GM12891 (cell line): ENCODE results near the gene NMBR.
"Not testable (repeated sequence)": the region's sequence is repeated elsewhere in the genome, so short reads cannot be mapped to it uniquely, and the experiment has no call there.

Experiments used
- DNase-seq: peaks from one replicate; pipeline ENCODE4 v3.0.0; 2011; ENCODE audit warnings: low spot score; ENCODE audit not compliant: insufficient read length
- FAIRE-seq: peaks from 2 replicates; lab custom pipeline; 2011; peaks lifted over from hg19 to GRCh38; lab: Jason Lieb, UNC
- PAX5 ChIP-seq: IDR thresholded peaks from 2 replicates; pipeline ENCODE4 v1.6.1; 2011; ENCODE audit warnings: low read length, moderate library complexity, mild to moderate bottlenecking; ENCODE audit not compliant: insufficient read depth, severe bottlenecking
- POLR2A ChIP-seq: IDR thresholded peaks from 2 replicates; pipeline ENCODE4 v1.6.1; 2011; ENCODE audit warnings: low read depth, low read length, control low read depth
- POLR2AphosphoS5 ChIP-seq: IDR thresholded peaks from 2 replicates; pipeline ENCODE4 v1.6.1; 2011; ENCODE audit warnings: low read depth, low read length, control low read depth
- POU2F2 ChIP-seq: IDR thresholded peaks from 2 replicates; pipeline ENCODE4 v1.6.1; 2011; ENCODE audit warnings: low read depth, mild to moderate bottlenecking, control low read depth, low read length, moderate library complexity
- SPI1 ChIP-seq: IDR thresholded peaks from 2 replicates; pipeline ENCODE4 v1.6.1; 2011; ENCODE audit warnings: low read depth, low read length, control low read depth
- TAF1 ChIP-seq: IDR thresholded peaks from 2 replicates; pipeline ENCODE4 v1.6.1; 2011; ENCODE audit warnings: low read depth, low read length, control low read depth

Gene NMBR

DNA sequence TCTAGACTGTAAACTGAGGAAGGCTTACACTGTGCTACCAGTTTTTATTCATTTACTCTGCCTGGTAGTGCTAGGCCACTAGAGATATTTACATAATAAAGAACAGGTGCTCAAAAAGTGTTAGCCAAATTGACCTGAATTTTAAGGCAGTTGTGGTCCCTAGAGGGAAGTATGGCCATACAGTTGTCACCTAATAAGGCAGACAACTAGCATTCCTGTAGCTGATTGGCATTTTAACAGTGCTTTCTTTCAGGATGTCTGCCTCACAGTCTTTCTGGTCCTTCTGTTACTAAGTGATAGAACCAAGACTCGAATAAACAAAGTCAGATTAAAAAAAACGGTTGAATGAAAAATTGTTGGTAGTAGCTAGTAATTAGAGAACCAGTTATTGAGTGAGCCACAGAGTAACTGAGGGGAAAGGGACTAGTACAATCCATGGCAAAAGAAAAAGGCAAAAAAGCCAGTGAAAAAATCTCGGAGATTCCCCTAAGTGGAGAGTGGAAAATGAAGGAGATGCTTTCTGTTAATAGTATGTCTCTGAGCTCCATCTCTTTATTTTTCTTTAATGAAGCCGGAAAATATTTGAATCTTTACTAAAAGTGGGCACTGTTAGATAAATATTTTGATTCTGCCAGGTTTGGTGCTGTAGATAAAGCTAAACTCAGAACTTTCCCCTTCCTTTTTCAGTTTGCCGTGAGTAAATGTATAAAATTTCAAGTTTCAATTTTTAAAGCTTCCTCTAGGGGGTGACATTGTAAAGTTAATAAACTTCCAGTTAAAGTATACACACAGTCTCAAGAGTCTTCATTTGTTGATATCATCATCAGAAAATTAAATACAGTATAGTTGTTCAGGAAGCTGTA, 9.2 kb upstream of the NMBR start:
- no peak for DNase-seq
- peak; percentile 20 for FAIRE-seq
- TF ChIP-seq PAX5 (no peak), POLR2A (no peak), SPI1 (no peak), TAF1 (no peak), POU2F2 (no peak), POLR2AphosphoS5 (no peak)

DNA sequence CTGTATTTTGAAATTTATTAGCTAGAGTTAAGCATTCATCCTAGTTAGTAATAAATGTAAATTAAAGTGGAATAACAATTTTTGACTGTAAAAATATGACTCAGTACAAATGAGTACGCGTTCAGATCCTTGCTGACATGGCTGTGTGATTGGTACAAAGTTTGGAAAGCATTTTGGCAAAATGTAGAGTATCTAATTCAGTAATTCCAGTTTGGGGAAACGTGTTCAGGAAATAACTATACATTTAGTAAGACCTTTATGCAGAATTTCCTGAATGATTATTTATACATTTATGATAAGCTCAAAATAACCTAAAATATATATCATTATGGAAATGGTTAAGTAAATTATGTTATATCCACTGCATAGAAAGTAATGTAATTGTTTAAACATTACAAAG, 8.2 kb upstream of the NMBR start:
- DNase-seq: no peak
- TF ChIP-seq SPI1 (no peak), POLR2A (no peak), TAF1 (no peak), POLR2AphosphoS5 (no peak), POU2F2 (no peak), PAX5 (no peak)
- no peak for FAIRE-seq

DNA sequence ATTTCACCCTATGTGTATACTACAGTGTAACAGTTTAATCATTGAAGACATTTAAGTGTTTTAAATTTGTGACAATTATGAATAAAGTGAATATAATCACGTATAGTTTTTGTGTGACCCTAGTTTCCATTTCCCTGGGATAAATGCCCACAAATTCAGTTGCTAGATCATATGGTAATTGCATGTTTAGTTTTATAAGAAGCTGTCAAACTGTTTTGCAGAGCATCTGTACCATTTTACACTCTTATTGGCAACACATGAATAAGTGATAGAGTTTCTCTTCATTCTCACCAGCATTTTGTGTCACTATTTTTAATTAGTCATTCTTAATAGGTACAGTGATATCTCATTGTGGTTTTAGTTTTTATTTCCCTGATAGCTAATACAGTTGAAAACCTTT, 7.4 kb upstream of the NMBR start:
- TF ChIP-seq TAF1 (no peak), SPI1 (no peak), POLR2A (no peak), POU2F2 (no peak), PAX5 (no peak), POLR2AphosphoS5 (no peak)
- FAIRE-seq: no peak
- no peak for DNase-seq

DNA sequence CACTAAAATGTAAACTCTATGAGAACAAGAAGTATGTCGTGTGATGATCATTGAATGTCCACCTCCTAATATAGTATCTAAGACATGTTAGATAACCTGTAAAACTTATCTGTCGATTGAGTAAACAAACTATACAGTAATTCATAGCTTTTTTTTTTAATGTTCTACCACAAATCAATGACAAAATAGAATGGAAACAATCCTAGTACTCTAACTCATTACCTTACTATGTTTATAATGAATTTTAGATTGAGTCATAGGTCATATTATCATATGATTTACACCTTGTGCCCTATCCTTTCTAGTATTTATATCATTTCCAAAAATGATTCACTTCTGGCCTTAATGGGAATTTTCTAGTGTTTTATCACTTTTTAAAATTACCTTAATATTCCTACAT, 6.3 kb upstream of the NMBR start:
- TF ChIP-seq POU2F2: no peak
- no peak for DNase-seq
- FAIRE-seq: no peak

DNA sequence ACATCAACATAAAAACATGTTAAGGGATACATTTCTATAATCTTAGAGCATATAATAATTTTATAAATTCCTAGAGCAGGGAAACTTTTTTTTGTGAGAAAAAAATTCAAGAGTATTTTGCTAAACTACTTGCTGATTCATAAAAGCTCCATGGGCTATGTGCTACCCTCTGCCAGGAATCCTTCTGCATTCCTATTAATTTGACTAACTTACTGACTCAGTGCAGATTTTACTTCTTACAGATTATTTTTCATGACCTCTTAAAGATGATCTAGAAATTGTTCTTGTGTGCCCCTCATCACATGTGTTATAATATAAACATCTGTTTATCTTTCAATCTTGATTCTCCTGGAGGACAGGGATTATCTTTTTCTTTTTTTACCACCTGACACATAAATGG, 5.8 kb upstream of the NMBR start:
- DNase-seq: no peak
- FAIRE-seq: no peak
- TF ChIP-seq POU2F2: no peak

DNA sequence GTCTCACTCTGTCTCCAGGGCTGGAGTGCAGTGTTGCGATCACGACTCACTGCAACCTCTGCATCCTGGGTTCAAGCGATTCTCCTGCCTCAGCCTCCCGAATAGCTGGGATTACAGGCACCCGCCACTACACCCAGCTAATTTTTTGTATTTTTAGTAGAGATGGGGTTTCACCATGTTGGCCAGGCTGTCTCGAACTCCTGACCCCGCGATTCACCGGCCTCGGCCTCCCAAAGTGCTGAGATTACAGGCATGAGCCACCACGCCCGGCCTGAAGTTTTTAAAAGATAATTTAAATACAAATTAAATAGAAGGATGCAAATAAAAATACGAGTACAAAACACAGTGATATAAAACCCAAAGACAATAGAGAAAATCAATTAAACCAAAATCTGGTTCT, 5.4 kb downstream of the NMBR start:
- not testable (repeated sequence) for FAIRE-seq, DNase-seq

DNA sequence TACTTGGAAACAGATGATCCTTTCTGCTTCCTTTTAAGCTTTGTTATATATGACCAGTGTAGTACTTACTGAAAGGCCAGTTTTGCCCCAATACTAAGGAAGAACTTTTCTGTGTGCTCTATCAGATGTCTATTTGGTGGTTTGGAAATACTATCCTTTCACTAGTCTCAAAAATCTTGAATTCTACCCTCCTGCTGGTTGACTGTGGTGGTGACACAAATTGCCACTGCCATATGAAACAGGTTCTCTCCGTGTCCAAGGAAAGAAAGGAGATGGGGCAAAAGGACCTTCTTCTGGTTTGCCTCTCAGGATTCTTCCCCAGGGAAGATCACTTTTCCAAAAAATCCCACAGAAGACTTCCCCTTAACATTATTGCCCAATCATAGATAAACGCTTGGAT, 8.0 kb downstream of the NMBR start:
- FAIRE-seq: no peak
- no peak for TF ChIP-seq POLR2A
- no peak for TF ChIP-seq POLR2AphosphoS5
- no peak for TF ChIP-seq SPI1
- TF ChIP-seq POU2F2: no peak
- no peak for TF ChIP-seq TAF1
- TF ChIP-seq PAX5: no peak
- DNase-seq: no peak

DNA sequence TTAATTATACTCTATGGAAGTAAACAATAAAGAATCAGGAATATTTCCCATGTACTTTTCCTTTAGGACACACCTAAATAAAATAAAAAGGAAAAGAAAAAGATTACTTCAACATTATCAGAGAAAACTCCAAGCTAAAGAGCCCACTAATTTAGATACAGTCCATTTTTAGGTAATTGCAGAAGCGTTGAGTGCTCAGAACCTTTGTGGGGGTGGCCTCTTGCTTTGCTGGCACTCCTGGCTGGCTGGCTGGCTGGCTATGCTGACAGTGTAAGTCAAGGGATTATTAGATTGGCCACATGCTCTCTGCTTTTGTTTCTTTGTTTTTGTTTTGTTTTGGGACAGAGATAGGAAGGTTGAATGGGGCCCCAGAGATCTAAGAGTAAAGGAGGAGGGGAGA, 14.3 kb downstream of the NMBR start, which contains the start of gene GJE1:
GJE1 (plus strand) TSS at position 301 of the 400 bp plus-strand sequence. CDS start 234 bp downstream, outside the sequence.
- DNase-seq (no peak), FAIRE-seq (no peak)
- no peak for TF ChIP-seq POU2F2
- TF ChIP-seq PAX5: no peak
- TF ChIP-seq POLR2A: no peak
- no peak for TF ChIP-seq POLR2AphosphoS5
- TF ChIP-seq SPI1: no peak
- no peak for TF ChIP-seq TAF1

DNA sequence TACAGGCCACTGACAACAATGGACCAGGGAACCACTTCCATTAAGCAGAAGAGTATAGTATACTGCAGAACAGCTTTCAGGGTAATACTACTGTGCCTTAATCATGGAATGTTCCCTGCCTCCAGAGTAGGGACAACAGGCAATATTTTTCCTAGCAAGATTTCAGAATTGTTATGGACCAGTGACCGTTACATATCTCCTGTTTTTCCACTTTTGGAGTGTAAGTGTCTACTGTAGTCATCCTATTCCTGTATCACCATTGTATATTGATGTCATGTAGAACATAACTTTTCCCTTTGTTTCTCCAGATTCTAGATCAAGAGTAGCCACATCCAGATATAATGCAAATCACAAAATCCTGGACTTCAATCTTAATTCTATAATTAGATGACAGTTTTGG, 16.1 kb downstream of the NMBR start:
- TF ChIP-seq POLR2A (no peak), SPI1 (no peak)
- FAIRE-seq: no peak

DNA sequence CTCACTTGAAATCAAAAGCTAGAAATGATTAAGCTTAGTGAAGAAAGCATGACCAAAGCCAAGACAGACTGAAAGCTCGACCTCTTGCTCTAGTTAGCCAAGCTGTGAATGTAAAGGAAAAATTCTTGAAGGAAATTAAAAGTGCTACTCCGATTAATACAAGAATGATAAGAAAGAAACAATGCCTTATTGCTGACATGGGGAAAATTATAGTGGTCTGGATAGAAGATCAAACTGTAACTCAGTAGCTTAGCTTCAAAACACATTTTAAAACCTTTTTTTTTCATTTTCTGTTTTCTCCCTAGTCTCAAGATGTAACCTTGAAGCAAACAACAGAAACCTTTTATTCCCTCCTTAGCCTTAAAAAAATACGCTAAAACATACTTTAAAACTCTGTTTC, 25.6 kb downstream of the NMBR start:
- TF ChIP-seq POLR2AphosphoS5: no peak
- TF ChIP-seq PAX5: no peak
- TF ChIP-seq POLR2A: no peak
- no peak for TF ChIP-seq SPI1
- no peak for TF ChIP-seq POU2F2
- no peak for TF ChIP-seq TAF1
- FAIRE-seq: no peak
- DNase-seq: no peak

More for the DNA sequence above, 16.1 kb downstream of the NMBR start:
- no peak for DNase-seq

DNA sequence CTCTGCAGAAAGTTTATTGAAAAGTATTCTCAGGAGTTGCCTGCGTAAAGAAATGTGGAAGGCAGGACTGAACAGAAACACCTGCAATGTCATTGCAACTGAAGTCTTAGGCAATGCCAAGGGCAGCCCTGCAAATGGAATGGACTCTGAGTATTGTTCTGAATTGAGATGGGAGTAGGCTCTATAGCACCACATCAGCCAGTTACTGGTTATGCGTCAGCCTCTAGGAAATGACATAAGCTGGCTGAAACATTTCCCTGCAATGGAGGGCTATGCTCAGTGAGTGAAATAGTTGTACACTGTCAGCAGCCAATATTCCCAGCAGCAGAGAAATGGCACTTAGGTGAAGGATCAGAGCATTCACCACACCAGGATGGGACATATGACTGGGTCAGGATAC, 28.0 kb downstream of the NMBR start:
- TF ChIP-seq SPI1 (no peak), PAX5 (no peak), POU2F2 (no peak), TAF1 (no peak), POLR2A (no peak), POLR2AphosphoS5 (no peak)
- no peak for FAIRE-seq
- no peak for DNase-seq

DNA sequence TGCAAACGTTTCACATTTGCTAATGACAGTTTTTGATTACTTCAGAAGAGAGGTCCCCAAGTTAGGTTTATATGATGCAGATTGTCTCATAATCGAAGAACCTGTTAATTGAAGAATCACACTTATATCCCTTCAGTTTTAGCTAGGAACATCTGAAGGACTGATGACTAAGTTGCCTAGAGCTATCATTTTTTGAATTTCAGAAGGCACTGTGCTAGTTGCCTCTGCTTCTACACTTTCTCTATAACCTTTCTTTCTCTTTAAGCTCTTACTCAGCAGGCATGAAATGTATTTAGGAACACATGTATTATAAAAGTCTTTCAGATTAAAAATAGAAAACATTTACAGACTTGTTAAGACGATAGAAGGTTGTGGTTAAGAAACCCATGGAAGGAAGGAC, 28.6 kb downstream of the NMBR start:
- DNase-seq: no peak
- TF ChIP-seq POLR2A (no peak), POLR2AphosphoS5 (no peak), TAF1 (no peak), POU2F2 (no peak), SPI1 (no peak), PAX5 (no peak)
- no peak for FAIRE-seq
